IPS DF 6.9 (cell line): Measurements from ENCODE around the gene RORB.
A peak's percentile ranks its signal among the peaks of the same experiment; 100 is the strongest.

Source experiments
- DNase-seq: peaks from one replicate; pipeline ENCODE4 v3.0.0-alpha.2; 2013; ENCODE audit warnings: low read depth, low spot score
- H3K27ac ChIP-seq: one replicate; pipeline ENCODE4 v1.5.1; 2013; ENCODE audit warnings: low read length, control low read depth
- H3K27me3 ChIP-seq: 2 replicates; pipeline ENCODE4 v1.6.1; 2013; ENCODE audit warnings: mild to moderate bottlenecking, low read length; ENCODE audit not compliant: control insufficient read depth, insufficient read depth
- H3K36me3 ChIP-seq: 2 replicates; pipeline ENCODE4 v1.6.1; 2013; ENCODE audit warnings: low read length; ENCODE audit not compliant: control insufficient read depth, insufficient read depth
- H3K4me1 ChIP-seq: 2 replicates; pipeline ENCODE4 v1.6.1; 2013; ENCODE audit warnings: low read length; ENCODE audit not compliant: control insufficient read depth, insufficient read depth
- H3K4me3 ChIP-seq: 2 replicates; pipeline ENCODE4 v1.5.1; 2013; ENCODE audit warnings: mild to moderate bottlenecking, low read length
- H3K9me3 ChIP-seq: 2 replicates; pipeline ENCODE4 v1.6.1; 2013; ENCODE audit warnings: low read length, inconsistent platforms; ENCODE audit not compliant: control insufficient read depth, insufficient read depth
- WGBS: extraction: QIAGEN DNeasy Blood & Tissue Kit; methylation state at CpG from one replicate; pipeline ENCODE4 v1.1.7; 2013; ENCODE audit warnings: mixed read lengths, missing lambda C conversion rate; ENCODE audit not compliant: insufficient read length, insufficient coverage; 5-methylcytosine and 5-hydroxymethylcytosine counted together

The RORB gene

GRCh38 chr9:74496819-74497747 is at the start of gene RORB:
Gene RORB (plus strand): TSS chr9:74497335. CDS start chr9:74497977, 642 bp downstream.
- H3K36me3 ChIP-seq: no peaks in the 10 kb centered on the region
- no peak within 1 kb of the TSS for H3K27ac ChIP-seq
- H3K27me3 ChIP-seq: peaks cover 24% of the 10 kb centered on the region; the same call in 1 of the 2 replicates
- no peaks in the 10 kb centered on the region for H3K4me1 ChIP-seq
- WGBS: no CpG with 5 or more reads among the region's 50 CpGs
- no peaks in the 10 kb centered on the region for H3K9me3 ChIP-seq
- DNase-seq: no peak
- peak within 1 kb of the TSS; percentile 84; the same call in 1 of the 2 replicates for H3K4me3 ChIP-seq

DNA sequence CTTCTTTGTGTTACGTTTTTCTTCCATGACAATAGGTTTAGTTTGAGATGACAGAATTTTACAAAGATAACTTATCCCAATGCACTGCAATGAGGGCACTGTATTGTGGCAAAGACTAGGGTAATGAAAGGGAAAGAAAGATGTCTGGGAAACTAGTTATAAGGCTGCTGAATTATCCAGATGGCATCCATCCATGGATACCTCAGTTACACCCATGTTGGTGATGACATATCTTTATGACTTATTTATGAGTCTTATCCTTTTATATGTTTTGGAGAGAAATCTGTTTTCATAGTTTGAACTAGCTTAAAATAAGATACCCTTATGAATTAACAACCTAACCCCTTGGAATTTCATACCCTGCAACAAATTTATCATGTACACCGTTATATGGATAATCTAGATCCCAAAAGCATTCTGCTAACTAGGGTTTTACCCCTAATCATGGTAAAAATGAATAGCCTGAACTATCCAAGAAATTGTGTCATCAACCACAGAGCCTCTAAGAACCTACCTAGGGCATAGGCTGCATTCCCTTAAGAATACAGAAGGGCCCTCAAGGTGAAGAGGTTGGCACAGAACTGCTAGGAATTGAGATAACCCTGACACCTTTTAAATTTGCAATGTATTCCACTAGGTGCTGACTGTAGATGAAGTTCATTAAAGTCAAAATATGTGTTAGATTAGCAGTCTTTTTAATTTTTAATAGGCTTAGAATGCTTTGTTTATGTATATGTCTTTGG is 49.5 kb upstream of the RORB start:
- Histone ChIP-seq H3K27ac (no peak overlapping the region), H3K4me1 (no peaks in the 10 kb centered on the region), H3K4me3 (no peak overlapping the region), H3K9me3 (no peaks in the 10 kb centered on the region), H3K36me3 (no peaks in the 10 kb centered on the region), H3K27me3 (no peaks in the 10 kb centered on the region)
- WGBS: no CpG with 5 or more reads among the region's 2 CpGs
- no peak for DNase-seq

GRCh38 chr9:74449060-74449459 is 48.1 kb upstream of the RORB start:
- Histone ChIP-seq H3K4me1 (no peaks in the 10 kb centered on the region), H3K4me3 (no peak overlapping the region), H3K9me3 (no peaks in the 10 kb centered on the region), H3K36me3 (no peaks in the 10 kb centered on the region), H3K27ac (no peak overlapping the region), H3K27me3 (no peaks in the 10 kb centered on the region)
- no CpG with 5 or more reads among the region's 2 CpGs for WGBS
- no peak for DNase-seq

- no peak for DNase-seq
- Histone ChIP-seq H3K36me3 (no peaks in the 10 kb centered on the region), H3K4me1 (no peaks in the 10 kb centered on the region), H3K9me3 (no peaks in the 10 kb centered on the region), H3K27me3 (no peaks in the 10 kb centered on the region), H3K4me3 (no peak overlapping the region), H3K27ac (no peak overlapping the region)
- WGBS: no CpG with 5 or more reads among the region's 4 CpGs
Measured at GRCh38 chr9:74458832-74459231, 38.3 kb upstream of the RORB start.

- H3K4me1 ChIP-seq: no peaks in the 10 kb centered on the region
- DNase-seq: no peak
- no peaks in the 10 kb centered on the region for H3K9me3 ChIP-seq
- H3K27me3 ChIP-seq: no peaks in the 10 kb centered on the region
- no peak overlapping the region for H3K4me3 ChIP-seq
- no peaks in the 10 kb centered on the region for H3K36me3 ChIP-seq
- no peak overlapping the region for H3K27ac ChIP-seq
- WGBS: no CpG with 5 or more reads among the region's 1 CpG
Measured at GRCh38 chr9:74463825-74464224, 33.3 kb upstream of the RORB start.

GRCh38 chr9:74478606-74479005 is 18.5 kb upstream of the RORB start:
- no CpG with 5 or more reads among the region's 6 CpGs for WGBS
- Histone ChIP-seq H3K27ac (no peak overlapping the region), H3K36me3 (no peaks in the 10 kb centered on the region), H3K4me3 (no peak overlapping the region), H3K9me3 (peaks cover 2% of the 10 kb centered on the region; the same call in 1 of the 2 replicates), H3K4me1 (no peaks in the 10 kb centered on the region), H3K27me3 (no peaks in the 10 kb centered on the region)
- no peak for DNase-seq

- Histone ChIP-seq H3K36me3 (no peaks in the 10 kb centered on the region), H3K4me1 (no peaks in the 10 kb centered on the region), H3K27me3 (no peaks in the 10 kb centered on the region), H3K27ac (no peak overlapping the region), H3K4me3 (no peak overlapping the region), H3K9me3 (peaks cover 2% of the 10 kb centered on the region; the same call in 1 of the 2 replicates)
- DNase-seq: no peak
- no CpG with 5 or more reads among the region's 1 CpG for WGBS
Measured at GRCh38 chr9:74479711-74480110, 17.4 kb upstream of the RORB start.

- H3K27me3 ChIP-seq: no peaks in the 10 kb centered on the region
- WGBS: no CpG with 5 or more reads among the region's 1 CpG
- no peak overlapping the region for H3K27ac ChIP-seq
- H3K9me3 ChIP-seq: no peaks in the 10 kb centered on the region
- H3K4me1 ChIP-seq: no peaks in the 10 kb centered on the region; the same call in 1 of the 2 replicates
- DNase-seq: no peak
- no peak overlapping the region for H3K4me3 ChIP-seq
- no peaks in the 10 kb centered on the region for H3K36me3 ChIP-seq
Measured at GRCh38 chr9:74487395-74487794, 9.7 kb upstream of the RORB start.

DNA sequence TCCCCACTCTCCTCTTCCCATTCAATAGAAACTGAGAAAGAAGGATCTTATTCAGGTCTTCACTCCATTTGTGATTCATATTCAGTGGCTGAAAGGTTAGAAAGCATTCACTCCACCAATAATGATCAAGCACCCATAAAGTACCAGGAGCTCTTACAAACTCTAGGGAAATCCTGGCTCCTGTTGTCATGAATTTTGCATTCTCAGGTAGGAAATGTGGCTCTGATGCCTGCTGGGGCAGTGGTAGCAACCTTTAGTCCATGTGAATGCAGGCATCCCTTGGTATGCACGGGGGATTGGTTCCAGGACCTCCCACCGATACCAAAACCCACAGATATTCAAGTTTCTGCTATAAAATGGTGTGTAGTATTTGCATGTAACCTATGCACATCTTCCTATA is 3.6 kb upstream of the RORB start:
- H3K4me1 ChIP-seq: no peaks in the 10 kb centered on the region
- H3K9me3 ChIP-seq: no peaks in the 10 kb centered on the region
- no peak overlapping the region for H3K4me3 ChIP-seq
- H3K27me3 ChIP-seq: no peaks in the 10 kb centered on the region; the same call in 1 of the 2 replicates
- no peaks in the 10 kb centered on the region for H3K36me3 ChIP-seq
- no CpG with 5 or more reads among the region's 2 CpGs for WGBS
- no peak overlapping the region for H3K27ac ChIP-seq
- no peak for DNase-seq

- H3K36me3 ChIP-seq: no peaks in the 10 kb centered on the region
- H3K27ac ChIP-seq: no peak overlapping the region
- H3K27me3 ChIP-seq: peaks cover 8% of the 10 kb centered on the region; the same call in 1 of the 2 replicates
- WGBS: no CpG with 5 or more reads among the region's 1 CpG
- H3K4me1 ChIP-seq: no peaks in the 10 kb centered on the region
- no peak overlapping the region for H3K4me3 ChIP-seq
- no peaks in the 10 kb centered on the region for H3K9me3 ChIP-seq
- DNase-seq: no peak
Measured at GRCh38 chr9:74494490-74494889, 2.6 kb upstream of the RORB start.
